ENCODE results near the gene RRAS.

- TF ChIP-seq CTCF (IDR thresholded peaks at IDR 0.05) (no peak), POLR2A (IDR thresholded peaks at IDR 0.05) (no peak)
These were observed 24.1 kb downstream of the RRAS start for GRCh38 chr19:49615861-49616260.

All from ovary (tissue), 3 donors.